K562 (cell line): ENCODE results near the gene PUM1. TPM values are rescaled to one million over a fixed set of nuclear protein-coding genes. Genes with fewer than 3 reads are reported as not detected.

Experiments used
- AFF1 ChIP-seq, 2 experiments: fragments of 450-650 bp; IDR thresholded peaks; 2 replicates each; pipeline ENCODE4 v1.6.1; 2018; ENCODE audit warnings: mild to moderate bottlenecking in 2 of 2, low read depth in 1 of 2; ENCODE audit not compliant: partially characterized antibody in 2 of 2
- BRCA1 ChIP-seq, 2 experiments: fragments of 450-650 bp in 1 of 2; sonication (generic) in 1 of 2; formaldehyde crosslinking in 1 of 2; IDR thresholded peaks; 2 replicates each; pipeline versions ENCODE4 v1.5.0 to v1.6.1; 2017 to 2020; ENCODE audit warnings: mild to moderate bottlenecking in 1 of 2, missing genetic modification reagents in 1 of 2
- DMBX1 ChIP-seq: fragments of 250-450 bp; sonication (Bioruptor Pico); IDR thresholded peaks from 2 replicates; pipeline ENCODE4 v1.8.0; 2022; ENCODE audit warnings: inconsistent platforms, mild to moderate bottlenecking, moderate library complexity, borderline replicate concordance
- HSF4 ChIP-seq: fragments of 250-450 bp; sonication (Bioruptor Pico); IDR thresholded peaks from 2 replicates; pipeline ENCODE4 v2.1.2; 2022; ENCODE audit warnings: mild to moderate bottlenecking, moderate library complexity, borderline replicate concordance
- MXD1 ChIP-seq: fragments of 250-450 bp; sonication (Bioruptor Pico); IDR thresholded peaks from 2 replicates; pipeline ENCODE4 v1.8.0; 2021; ENCODE audit warnings: borderline replicate concordance, mild to moderate bottlenecking, moderate library complexity; ENCODE audit not compliant: poor library complexity, severe bottlenecking
- NCOA6 ChIP-seq: fragments of 450-650 bp; IDR thresholded peaks from 2 replicates; pipeline ENCODE4 v1.6.1; 2017; ENCODE audit warnings: mild to moderate bottlenecking
- NFIX ChIP-seq: fragments of 250-450 bp; sonication (Bioruptor Pico); IDR thresholded peaks from 2 replicates; pipeline ENCODE4 v1.4.0; 2020; ENCODE audit warnings: low read depth, mild to moderate bottlenecking, moderate library complexity
- SMARCA5 ChIP-seq: fragments of 450-650 bp; IDR thresholded peaks from 2 replicates; pipeline ENCODE4 v1.6.1; 2016
- TEAD1 ChIP-seq, 2 experiments: fragments of 450-650 bp in 1 of 2; sonication (generic) in 1 of 2; formaldehyde crosslinking; IDR thresholded peaks; 2 replicates each; pipeline versions ENCODE4 v1.4.0 to v1.8.0; 2020 to 2022; ENCODE audit warnings: mild to moderate bottlenecking in 2 of 2, missing genetic modification reagents in 1 of 2
- THRB ChIP-seq: fragments of 450-650 bp; formaldehyde crosslinking; conservative IDR thresholded peaks from 2 replicates; pipeline ENCODE4 v1.4.0; 2022; ENCODE audit warnings: mild to moderate bottlenecking, missing genetic modification characterization
- TRIM28 ChIP-seq: fragments of 450-650 bp; IDR thresholded peaks from 2 replicates; pipeline ENCODE4 v1.6.1; 2017
- ZNF143 ChIP-seq: sonication (generic); formaldehyde crosslinking; IDR thresholded peaks from 2 replicates; pipeline ENCODE4 v1.9.0; 2022; ENCODE audit warnings: mild to moderate bottlenecking, missing genetic modification reagents
- ZNF584 ChIP-seq: fragments of 200-800 bp; sonication (Bioruptor generic); IDR thresholded peaks from 2 replicates; pipeline ENCODE4 v1.6.1; 2016; ENCODE audit warnings: low read depth, mild to moderate bottlenecking, missing genetic modification characterization, missing compliant biosample characterization
- ZNF639 ChIP-seq, 2 experiments: fragments of 200-800 bp in 1 of 2; sonication (Bioruptor generic) in 1 of 2; sonication (generic) in 1 of 2; formaldehyde crosslinking in 1 of 2; IDR thresholded peaks in 1 of 2; conservative IDR thresholded peaks in 1 of 2; 2 replicates each; pipeline versions ENCODE4 v1.5.0 to v1.6.1; 2016 to 2020; ENCODE audit warnings: missing compliant biosample characterization in 1 of 2, missing genetic modification characterization in 1 of 2, missing genetic modification reagents in 1 of 2
- ZNF764 ChIP-seq: fragments of 250-450 bp; sonication (Bioruptor Pico); IDR thresholded peaks from 2 replicates; pipeline ENCODE4 v1.4.0; 2020; ENCODE audit warnings: low read depth, mild to moderate bottlenecking, moderate library complexity
- polyA plus RNA-seq, 8 experiments: library from polyadenylated mRNA; depleted of rRNA in 4 of 8; stranded (reverse) in 5 of 8; unstranded in 3 of 8; fragments of >200 nt; fragmentation: Nextera tagmentation in 2 of 8; fragmentation: Illumina TruSeq in 1 of 8; extraction: Ambion mirVana in 2 of 8; extraction: Trizol in 1 of 8; gene quantifications; 2 replicates each; pipeline versions ENCODE4 v1.2.1 to v1.2.3, GENCODE V29; 2011 to 2014; ENCODE audit warnings: inconsistent platforms in 1 of 8, missing spikeins in 1 of 8
- total RNA-seq, 7 experiments: library from RNA; depleted of rRNA in 6 of 7; stranded (reverse); fragments of >200 nt in 6 of 7; fragmentation: Illumina TruSeq in 2 of 7; extraction: Trizol in 2 of 7; gene quantifications; 2 replicates each; pipeline versions ENCODE4 v1.2.1 to v1.2.3, GENCODE V29; 2011 to 2021; ENCODE audit warnings: low replicate concordance in 1 of 7
- TF ChIP-seq, protein P1 (sequence below): fragments of 250-450 bp; sonication (Bioruptor Pico); IDR thresholded peaks from 2 replicates; pipeline ENCODE4 v1.4.0; 2020; ENCODE audit warnings: mild to moderate bottlenecking, moderate library complexity

The PUM1 gene
- total and polyA plus RNA-seq, 9 of the 15 experiments (the other 6 are each of a cell fraction or from before 2014, with no cell fraction given) = 37.7 to 104 (median 55.7) TPM

- TF ChIP-seq, protein P1, sequence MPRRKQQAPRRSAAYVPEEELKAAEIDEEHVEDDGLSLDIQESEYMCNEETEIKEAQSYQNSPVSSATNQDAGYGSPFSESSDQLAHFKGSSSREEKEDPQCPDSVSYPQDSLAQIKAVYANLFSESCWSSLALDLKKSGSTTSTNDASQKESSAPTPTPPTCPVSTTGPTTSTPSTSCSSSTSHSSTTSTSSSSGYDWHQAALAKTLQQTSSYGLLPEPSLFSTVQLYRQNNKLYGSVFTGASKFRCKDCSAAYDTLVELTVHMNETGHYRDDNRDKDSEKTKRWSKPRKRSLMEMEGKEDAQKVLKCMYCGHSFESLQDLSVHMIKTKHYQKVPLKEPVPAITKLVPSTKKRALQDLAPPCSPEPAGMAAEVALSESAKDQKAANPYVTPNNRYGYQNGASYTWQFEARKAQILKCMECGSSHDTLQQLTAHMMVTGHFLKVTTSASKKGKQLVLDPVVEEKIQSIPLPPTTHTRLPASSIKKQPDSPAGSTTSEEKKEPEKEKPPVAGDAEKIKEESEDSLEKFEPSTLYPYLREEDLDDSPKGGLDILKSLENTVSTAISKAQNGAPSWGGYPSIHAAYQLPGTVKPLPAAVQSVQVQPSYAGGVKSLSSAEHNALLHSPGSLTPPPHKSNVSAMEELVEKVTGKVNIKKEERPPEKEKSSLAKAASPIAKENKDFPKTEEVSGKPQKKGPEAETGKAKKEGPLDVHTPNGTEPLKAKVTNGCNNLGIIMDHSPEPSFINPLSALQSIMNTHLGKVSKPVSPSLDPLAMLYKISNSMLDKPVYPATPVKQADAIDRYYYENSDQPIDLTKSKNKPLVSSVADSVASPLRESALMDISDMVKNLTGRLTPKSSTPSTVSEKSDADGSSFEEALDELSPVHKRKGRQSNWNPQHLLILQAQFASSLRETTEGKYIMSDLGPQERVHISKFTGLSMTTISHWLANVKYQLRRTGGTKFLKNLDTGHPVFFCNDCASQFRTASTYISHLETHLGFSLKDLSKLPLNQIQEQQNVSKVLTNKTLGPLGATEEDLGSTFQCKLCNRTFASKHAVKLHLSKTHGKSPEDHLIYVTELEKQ (CRISPR knock-in tag) = peak; percentile 74; the same call in 1 of the 2 replicates
- TF ChIP-seq HSF4 (CRISPR knock-in tag) = peak; percentile 86; the same call in 1 of the 2 replicates
- peak; percentile 48 for TF ChIP-seq MXD1 (CRISPR knock-in tag)
- 0 out of 2 replicates have a peak, but pooled peaks have one; percentile 3 for TF ChIP-seq NFIX (CRISPR knock-in tag)
- TF ChIP-seq NCOA6 = no peak
- TF ChIP-seq ZNF143 (CRISPR knock-in tag) = peak; percentile 65; the same call in 1 of the 2 replicates
- TF ChIP-seq TEAD1 (CRISPR knock-in tag; IDR thresholded peaks at IDR 0.05) = peak in 1 of 2 experiments; percentile 66; a peak in 1 of 4 replicates
- 0 out of 2 replicates have a peak, but pooled peaks have one; percentile 56 for TF ChIP-seq ZNF764 (CRISPR knock-in tag)
- TF ChIP-seq BRCA1 (IDR thresholded peaks at IDR 0.05) = no peak
- TF ChIP-seq BRCA1 (CRISPR knock-in tag; IDR thresholded peaks at IDR 0.05) = no peak
- TF ChIP-seq DMBX1 (CRISPR knock-in tag) = peak; percentile 97
- TF ChIP-seq SMARCA5 = no peak
- TF ChIP-seq TRIM28 = no peak
- peak; percentile 42; the same call in 1 of the 2 replicates for TF ChIP-seq ZNF584 (CRISPR knock-in tag)
- TF ChIP-seq THRB (CRISPR knock-in tag) = 0 out of 2 replicates have a peak, but pooled peaks have one; percentile 64
- TF ChIP-seq AFF1 (IDR thresholded peaks at IDR 0.05; ENCODE audit: low read depth in 1 of 2, partially characterized antibody in 2 of 2) = peak; percentile 28 to 75
- TF ChIP-seq ZNF639 (CRISPR knock-in tag; conservative IDR thresholded peaks at IDR 0.05 in 1 of 2, IDR thresholded peaks at IDR 0.05 in 1 of 2) = peak in 1 of 2 experiments; percentile 81; a peak in 2 of 4 replicates
These were observed 35.6 kb upstream of the PUM1 start (continued) for GRCh38 chr1:31101147-31101502.
